Sciatic nerve (tissue), 2 donors: ENCODE results near the gene CPLX1. TPM values are rescaled to one million over a fixed set of nuclear protein-coding genes. Genes with fewer than 3 reads are reported as not detected.

Source experiments
- ATAC-seq: fragments of 200-7000 bp; cut with Tn5 transposase; one replicate; pipeline ENCODE4 v1.9.1; 2020; ENCODE audit warnings: mild to moderate bottlenecking, moderate library complexity
- DNase-seq: peaks from one replicate; pipeline ENCODE4 v3.0.0-alpha.2; 2020; ENCODE audit warnings: low spot score
- intact Hi-C: fragments of 100-400 bp; cut with DNase I; formaldehyde crosslinking; loops from one replicate; pipeline ENCODE4 v1.14.2; 2022
- total RNA-seq: library from RNA; stranded (reverse); fragmentation: NEBNext Ultra II Directional; extraction: Animal tissue kit (Norgen Biotek cat#: 25700); gene quantifications from one replicate; pipeline ENCODE4 v1.2.1, GENCODE V29; 2021
- donor health status: DM: no; HTN: no; CAD: no.
- donor health status: DM: no; HTN: no; CAD: no.

CPLX1 gene
- total RNA-seq, 1 donor from 2014 or later = 11.6 TPM

GRCh38 chr4:835148-836002 lies 9.4 kb upstream of the CPLX1 start:
- DNase-seq (no peak), ATAC-seq (no peak)
- intact Hi-C loops = no loop called here

GRCh38 chr4:834368-835147 lies 8.6 kb upstream of the CPLX1 start:
- intact Hi-C loops = no loop called here
- no peak for ATAC-seq
- DNase-seq = no peak

- intact Hi-C loops = no loop called here
- ATAC-seq (no peak), DNase-seq (no peak)
These were observed 7.9 kb upstream of the CPLX1 start for GRCh38 chr4:833731-834367.

GRCh38 chr4:833156-833555 lies 7.2 kb upstream of the CPLX1 start:
- intact Hi-C loops = no loop called here
- DNase-seq = no peak

GRCh38 chr4:832536-832935 lies 6.6 kb upstream of the CPLX1 start:
- intact Hi-C loops = no loop called here
- DNase-seq (no peak), ATAC-seq (no peak)

More at GRCh38 chr4:833156-833555, 7.2 kb upstream of the CPLX1 start:
- no peak for ATAC-seq

GRCh38 chr4:832108-832507 lies 6.2 kb upstream of the CPLX1 start:
- intact Hi-C loops = no loop called here
- DNase-seq = no peak
- ATAC-seq = no peak

- intact Hi-C loops = no loop called here
- ATAC-seq = no peak
- DNase-seq = no peak
These were observed 5.5 kb upstream of the CPLX1 start for GRCh38 chr4:831483-831805.

- ATAC-seq (no peak), DNase-seq (peak; percentile 42)
- intact Hi-C loops = no loop called here
These were observed 4.9 kb upstream of the CPLX1 start for GRCh38 chr4:830601-831482.

- no peak for ATAC-seq
- no peak for DNase-seq
- intact Hi-C loops = no loop called here
These were observed 4.1 kb upstream of the CPLX1 start for GRCh38 chr4:829761-830600.

- DNase-seq (no peak), ATAC-seq (no peak)
- intact Hi-C loops = no loop called here
These were observed 3.4 kb upstream of the CPLX1 start for GRCh38 chr4:829291-829690.

GRCh38 chr4:828641-829271 lies 2.8 kb upstream of the CPLX1 start:
- ATAC-seq (no peak), DNase-seq (no peak)
- intact Hi-C loops = no loop called here

- DNase-seq (no peak), ATAC-seq (no peak)
- intact Hi-C loops = no loop called here
These were observed 1.5 kb upstream of the CPLX1 start for GRCh38 chr4:827209-828081.

- DNase-seq (no peak), ATAC-seq (no peak)
- intact Hi-C loops = no loop called here
These were observed 729 bp upstream of the CPLX1 start for GRCh38 chr4:826508-827208.

GRCh38 chr4:825063-825970 lies 612 bp downstream of the CPLX1 start:
- peak; percentile 52 for ATAC-seq
- no peak for DNase-seq
- intact Hi-C loops = no loop called here

- intact Hi-C loops = loop anchor here (5.0 kb wide), 1 partner anchor 62 kb away; no protein-coding TSS in a partner anchor
- no peak for ATAC-seq
- no peak for DNase-seq
These were observed 1.4 kb downstream of the CPLX1 start for GRCh38 chr4:824461-825062.
